ENCODE measurements around the gene OR10A3. TPM values are rescaled to one million over a fixed set of nuclear protein-coding genes. Genes with fewer than 3 reads are reported as not detected.
"Not testable (repeated sequence)": the region's sequence is repeated elsewhere in the genome, so short reads cannot be mapped to it uniquely, and the experiment has no call there.

The OR10A3 gene
- total RNA-seq: not detected

GRCh38 chr11:7941608-7942007, at the start of gene OR10A3:
OR10A3 (minus strand) TSS chr11:7941708; CDS start chr11:7939520, 2,188 bp downstream.
- no peak within 1 kb of the TSS for H3K4me3 Mint-ChIP-seq
- H3K27me3 Mint-ChIP-seq: peaks cover 6% of the 10 kb centered on the region
- H3K4me1 Mint-ChIP-seq: no peaks in the 10 kb centered on the region
- no peak for DNase-seq
- ChIA-PET CTCF (no interaction called here), POLR2A (no interaction called here)
- H3K9me3 Mint-ChIP-seq: peaks cover 12% of the 10 kb centered on the region
- H3K27ac Mint-ChIP-seq: no peak within 1 kb of the TSS
- no peaks in the 10 kb centered on the region for H3K36me3 Mint-ChIP-seq (ENCODE audit: low read depth)

DNA sequence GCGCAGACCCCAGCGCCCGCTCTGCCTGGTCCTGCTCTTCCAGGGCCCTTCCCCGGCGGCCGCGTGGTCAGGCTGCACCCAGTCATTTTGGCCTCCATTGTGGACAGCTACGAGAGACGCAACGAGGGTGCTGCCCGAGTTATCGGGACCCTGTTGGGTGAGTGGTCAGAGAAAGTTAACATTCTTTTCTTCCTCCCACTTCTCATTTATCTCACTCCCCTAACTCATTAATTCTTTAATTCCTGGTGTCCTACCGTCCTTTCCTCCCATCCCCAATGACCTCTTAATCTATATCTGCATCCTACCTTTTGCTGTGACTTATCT, 46.0 kb upstream of the OR10A3 start:
- ChIA-PET POLR2A (interaction anchor here (0.6 to 1.7 kb wide), 10 partner anchors 9 to 409 kb away, joined by 3 to 8 read pairs (median 4); no protein-coding TSS in a partner anchor), CTCF (interaction anchor here (0.5 to 3.5 kb wide), 30 partner anchors 9 to 890 kb away, joined by 3 to 60 read pairs (median 4); partner anchors contain the start of gene NLRP10)
- not testable (repeated sequence) for H3K27me3 Mint-ChIP-seq, DNase-seq, H3K9me3 Mint-ChIP-seq
- peaks cover 41% of the 10 kb centered on the region for H3K4me1 Mint-ChIP-seq
- peak overlapping the region; percentile 89 for H3K4me3 Mint-ChIP-seq
- H3K36me3 Mint-ChIP-seq (ENCODE audit: low read depth): peaks cover 16% of the 10 kb centered on the region
- H3K27ac Mint-ChIP-seq: peak overlapping the region; percentile 88

DNA sequence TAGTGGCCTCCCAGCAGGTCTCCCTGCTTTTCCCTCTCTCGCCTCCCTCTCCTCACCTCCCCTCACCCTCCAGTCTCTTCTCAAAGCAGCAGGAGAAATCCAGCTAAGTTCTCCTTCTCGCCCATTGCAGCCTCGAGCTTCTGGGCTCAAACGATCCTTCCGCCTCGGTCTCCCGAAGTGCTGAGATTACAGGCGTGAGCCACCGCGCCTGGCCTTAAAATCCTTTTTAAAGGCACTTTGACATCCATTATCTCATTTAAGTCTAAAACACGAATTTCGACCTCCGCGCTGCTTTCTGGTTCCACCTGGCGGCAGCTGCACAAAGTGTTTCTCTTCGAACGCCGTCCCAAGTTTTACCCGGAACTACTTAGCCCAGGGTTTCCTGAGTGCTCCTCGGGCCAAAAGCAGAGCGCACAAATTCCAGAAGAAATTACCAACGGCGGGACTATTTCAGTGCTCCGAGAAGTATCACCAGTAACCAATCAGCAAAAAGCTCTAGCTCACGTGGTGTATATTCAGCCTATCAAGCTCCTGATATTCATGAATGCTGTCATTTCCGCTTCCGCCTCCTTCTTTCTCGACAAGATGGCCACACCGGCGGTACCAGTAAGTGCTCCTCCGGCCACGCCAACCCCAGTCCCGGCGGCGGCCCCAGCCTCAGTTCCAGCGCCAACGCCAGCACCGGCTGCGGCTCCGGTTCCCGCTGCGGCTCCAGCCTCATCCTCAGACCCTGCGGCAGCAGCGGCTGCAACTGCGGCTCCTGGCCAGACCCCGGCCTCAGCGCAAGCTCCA, 45.5 kb upstream of the OR10A3 start, which contains the start of gene EIF3F:
TSS of gene EIF3F (plus strand) at position 570 of the 792 bp plus-strand sequence. CDS start at position 586, 16 bp downstream.
- CTCF ChIA-PET: interaction anchor here (0.5 to 3.5 kb wide), 41 partner anchors 9 to 1547 kb away, joined by 3 to 60 read pairs (median 3); partner anchors contain the start of gene NLRP10
- Mint-ChIP-seq H3K4me1 (peaks cover 41% of the 10 kb centered on the region), H3K27ac (peak within 1 kb of the TSS; percentile 88), H3K4me3 (peak within 1 kb of the TSS; percentile 89), H3K36me3 (ENCODE audit: low read depth) (peaks cover 16% of the 10 kb centered on the region), H3K9me3 (no peaks in the 10 kb centered on the region), H3K27me3 (no peaks in the 10 kb centered on the region)
- DNase-seq: peak; percentile 92
- POLR2A ChIA-PET: interaction anchor here (0.6 to 1.7 kb wide), 12 partner anchors 8 to 409 kb away, joined by 3 to 8 read pairs (median 4); no protein-coding TSS in a partner anchor

- no peak for DNase-seq
- no peaks in the 10 kb centered on the region for H3K27me3 Mint-ChIP-seq
- no peaks in the 10 kb centered on the region for H3K9me3 Mint-ChIP-seq
- no peak overlapping the region for H3K4me3 Mint-ChIP-seq
- POLR2A ChIA-PET: no interaction called here
- no peak overlapping the region for H3K27ac Mint-ChIP-seq
- H3K4me1 Mint-ChIP-seq: peaks cover 24% of the 10 kb centered on the region
- CTCF ChIA-PET: interaction anchor here (3.5 kb wide), 1 partner anchor 92 kb away, joined by 60 read pairs; no protein-coding TSS in a partner anchor
- peaks cover 3% of the 10 kb centered on the region for H3K36me3 Mint-ChIP-seq (ENCODE audit: low read depth)
Observed at GRCh38 chr11:7983832-7984590, 42.5 kb upstream of the OR10A3 start.

GRCh38 chr11:7982582-7983119, 41.1 kb upstream of the OR10A3 start:
- Mint-ChIP-seq H3K4me3 (no peak overlapping the region), H3K4me1 (peaks cover 13% of the 10 kb centered on the region), H3K27me3 (no peaks in the 10 kb centered on the region), H3K36me3 (ENCODE audit: low read depth) (no peaks in the 10 kb centered on the region), H3K27ac (no peak overlapping the region), H3K9me3 (no peaks in the 10 kb centered on the region)
- CTCF ChIA-PET: interaction anchor here (1.5 kb wide), 1 partner anchor 90 kb away, joined by 4 read pairs; no protein-coding TSS in a partner anchor
- no peak for DNase-seq
- POLR2A ChIA-PET: no interaction called here

GRCh38 chr11:7981619-7982157, 40.2 kb upstream of the OR10A3 start:
- ChIA-PET POLR2A (no interaction called here), CTCF (interaction anchor here (1.5 kb wide), 1 partner anchor 89 kb away, joined by 4 read pairs; no protein-coding TSS in a partner anchor)
- H3K27ac Mint-ChIP-seq: no peak overlapping the region
- DNase-seq: no peak
- peaks cover 10% of the 10 kb centered on the region for H3K4me1 Mint-ChIP-seq
- no peaks in the 10 kb centered on the region for H3K36me3 Mint-ChIP-seq (ENCODE audit: low read depth)
- no peak overlapping the region for H3K4me3 Mint-ChIP-seq
- H3K27me3 Mint-ChIP-seq: no peaks in the 10 kb centered on the region
- H3K9me3 Mint-ChIP-seq: no peaks in the 10 kb centered on the region

GRCh38 chr11:7977232-7977917, 35.9 kb upstream of the OR10A3 start:
- H3K36me3 Mint-ChIP-seq (ENCODE audit: low read depth): no peaks in the 10 kb centered on the region
- H3K9me3 Mint-ChIP-seq: no peaks in the 10 kb centered on the region
- H3K4me3 Mint-ChIP-seq: no peak overlapping the region
- H3K27me3 Mint-ChIP-seq: peaks cover 3% of the 10 kb centered on the region
- ChIA-PET POLR2A (no interaction called here), CTCF (interaction anchor here (0.8 to 2.4 kb wide), 2 partner anchors 9 to 14 kb away, joined by 3 to 11 read pairs; partner anchors contain the start of gene EIF3F)
- H3K4me1 Mint-ChIP-seq: no peaks in the 10 kb centered on the region
- DNase-seq: no peak
- H3K27ac Mint-ChIP-seq: no peak overlapping the region

DNA sequence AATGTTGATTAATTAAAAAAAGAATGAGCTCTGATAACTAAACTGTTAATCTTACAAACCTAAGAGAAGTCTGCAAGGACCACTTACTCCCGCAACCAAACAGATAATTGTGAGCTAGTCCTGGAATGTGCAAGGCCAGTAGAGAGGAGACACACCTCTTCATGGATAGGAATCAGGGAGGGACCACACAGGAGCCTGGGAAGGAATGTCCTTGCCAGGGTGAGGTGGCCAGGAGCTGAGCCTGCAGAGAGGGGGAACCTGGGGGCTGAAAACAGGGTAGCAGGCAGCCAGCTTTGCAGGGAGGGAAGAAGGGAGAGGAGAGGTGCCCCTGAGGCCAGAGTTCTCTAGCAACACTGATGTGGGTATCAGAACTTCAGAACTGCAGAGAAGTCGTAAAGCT, 33.2 kb upstream of the OR10A3 start:
- POLR2A ChIA-PET: no interaction called here
- Mint-ChIP-seq H3K9me3 (no peaks in the 10 kb centered on the region), H3K4me3 (no peak overlapping the region), H3K27ac (no peak overlapping the region), H3K27me3 (peaks cover 3% of the 10 kb centered on the region), H3K4me1 (no peaks in the 10 kb centered on the region), H3K36me3 (ENCODE audit: low read depth) (no peaks in the 10 kb centered on the region)
- no peak for DNase-seq
- CTCF ChIA-PET: interaction anchor here (0.7 to 2.6 kb wide), 4 partner anchors 12 to 116 kb away, joined by 3 to 25 read pairs (median 4); partner anchors contain the start of gene EIF3F

- DNase-seq: no peak
- CTCF ChIA-PET: no interaction called here
- no peak overlapping the region for H3K27ac Mint-ChIP-seq
- POLR2A ChIA-PET: no interaction called here
- no peaks in the 10 kb centered on the region for H3K9me3 Mint-ChIP-seq
- no peaks in the 10 kb centered on the region for H3K36me3 Mint-ChIP-seq (ENCODE audit: low read depth)
- no peaks in the 10 kb centered on the region for H3K4me1 Mint-ChIP-seq
- H3K27me3 Mint-ChIP-seq: peaks cover 6% of the 10 kb centered on the region
- no peak overlapping the region for H3K4me3 Mint-ChIP-seq
Observed at GRCh38 chr11:7973011-7973410, 31.5 kb upstream of the OR10A3 start.

DNA sequence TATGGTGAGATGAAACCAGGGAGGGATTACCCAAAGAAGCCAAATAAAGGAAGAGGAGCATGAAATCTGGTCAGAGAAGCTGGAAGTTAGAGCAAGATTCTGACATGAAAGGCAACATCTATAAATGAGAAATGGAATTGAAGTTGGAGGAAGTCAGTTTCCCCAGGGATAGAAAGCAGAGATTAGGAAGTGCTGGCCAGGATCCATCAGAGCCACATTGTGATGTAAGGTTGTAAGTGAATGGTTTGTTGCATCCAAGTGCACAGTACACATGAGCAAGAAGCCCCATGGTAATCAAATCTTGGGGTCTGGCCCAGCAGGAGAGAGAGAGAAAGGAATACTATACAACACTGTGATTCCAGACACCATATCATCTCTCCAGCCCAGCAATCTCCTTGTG, 30.3 kb upstream of the OR10A3 start:
- Mint-ChIP-seq H3K36me3 (ENCODE audit: low read depth) (no peaks in the 10 kb centered on the region), H3K4me3 (no peak overlapping the region), H3K27ac (no peak overlapping the region), H3K27me3 (peaks cover 16% of the 10 kb centered on the region), H3K9me3 (no peaks in the 10 kb centered on the region), H3K4me1 (no peaks in the 10 kb centered on the region)
- DNase-seq: no peak
- POLR2A ChIA-PET: no interaction called here
- CTCF ChIA-PET: no interaction called here

- CTCF ChIA-PET: no interaction called here
Observed at GRCh38 chr11:7969756-7970646, 28.5 kb upstream of the OR10A3 start.

More at GRCh38 chr11:7969756-7970646, 28.5 kb upstream of the OR10A3 start:
- Mint-ChIP-seq H3K27ac (no peak overlapping the region), H3K27me3 (peaks cover 18% of the 10 kb centered on the region), H3K9me3 (no peaks in the 10 kb centered on the region), H3K36me3 (ENCODE audit: low read depth) (no peaks in the 10 kb centered on the region), H3K4me3 (no peak overlapping the region), H3K4me1 (no peaks in the 10 kb centered on the region)
- POLR2A ChIA-PET: no interaction called here
- no peak for DNase-seq
